IMR-90 (cell line): ENCODE results near the gene TIMM44. TPM values are rescaled to one million over a fixed set of nuclear protein-coding genes. Genes with fewer than 3 reads are reported as not detected.

ENCODE experiments used
- ATAC-seq: fragments of 200-7000 bp; cut with Tn5 transposase; 2 replicates; pipeline ENCODE4 v1.9.1; 2020; ENCODE audit warnings: low read depth, mild to moderate bottlenecking, moderate library complexity
- BruUV-seq: library from RNA; stranded (reverse); fragments of 400-500 nt; replicated peaks from 2 replicates; lab custom pipeline; 2021; lab: Mats Ljungman, UMichigan
- CTCF ChIA-PET: fragments of 300-600 bp; formaldehyde crosslinking; extraction: SDS; loops from one replicate; lab custom pipeline; 2021; ENCODE audit warnings: antibody characterized with exemption; lab: Yijun Ruan, JAX
- POLR2A ChIA-PET: fragments of 300-600 bp; sonication (Branson Sonifier 250); formaldehyde crosslinking; loops from one replicate; lab custom pipeline; 2022; ENCODE audit warnings: antibody characterized with exemption; ENCODE audit not compliant: unreplicated experiment; lab: Charles Lee
- DNase-seq: peaks from one replicate; pipeline ENCODE4 v3.0.0; 2013
- H2AFZ ChIP-seq: replicated peaks from 2 replicates; pipeline ENCODE3; 2013; ENCODE audit warnings: low read length, mild to moderate bottlenecking; ENCODE audit not compliant: poor library complexity
- H2AK5ac ChIP-seq: 2 replicates; pipeline ENCODE4 v1.6.1; 2013; ENCODE audit warnings: low read depth, low read length, inconsistent platforms
- H2AK9ac ChIP-seq: replicated peaks from 2 replicates; pipeline ENCODE3; 2013; ENCODE audit warnings: mild to moderate bottlenecking, low read depth, low read length, moderate library complexity; ENCODE audit not compliant: poor library complexity
- H2BK120ac ChIP-seq: 2 replicates; pipeline ENCODE4 v1.6.1; 2013; ENCODE audit warnings: low read depth, low read length, inconsistent platforms
- H2BK15ac ChIP-seq: 3 replicates; pipeline ENCODE4 v1.6.1; 2013; ENCODE audit warnings: low read depth, low read length, inconsistent platforms
- H2BK20ac ChIP-seq: 2 replicates; pipeline ENCODE4 v1.6.1; 2013; ENCODE audit warnings: low read depth, mild to moderate bottlenecking, inconsistent platforms, low read length, moderate library complexity
- H2BK5ac ChIP-seq: 2 replicates; pipeline ENCODE4 v1.6.1; 2013; ENCODE audit warnings: mild to moderate bottlenecking, low read depth, low read length, inconsistent platforms; ENCODE audit not compliant: poor library complexity, severe bottlenecking
- H3K14ac ChIP-seq: replicated peaks from 2 replicates; pipeline ENCODE4 v1.6.1; 2013; ENCODE audit warnings: low read depth, low read length, inconsistent platforms
- H3K18ac ChIP-seq: 2 replicates; pipeline ENCODE4 v1.6.1; 2013; ENCODE audit warnings: low read depth, low read length, control low read depth
- H3K23ac ChIP-seq: 2 replicates; pipeline ENCODE4 v1.6.1; 2013; ENCODE audit warnings: low read depth, low read length, inconsistent platforms
- H3K27ac ChIP-seq: 2 replicates; pipeline ENCODE4 v1.5.1; 2013; ENCODE audit warnings: mild to moderate bottlenecking, control low read depth, low read length; ENCODE audit not compliant: insufficient read depth
- H3K27me3 ChIP-seq: 2 replicates; pipeline ENCODE4 v1.6.1; 2013; ENCODE audit warnings: low read length; ENCODE audit not compliant: control insufficient read depth, insufficient read depth
- H3K36me3 ChIP-seq: 2 replicates; pipeline ENCODE4 v1.6.1; 2013; ENCODE audit warnings: low read length, mixed read lengths; ENCODE audit not compliant: control insufficient read depth, insufficient read depth
- H3K4ac ChIP-seq: 2 replicates; pipeline ENCODE4 v1.6.1; 2013; ENCODE audit warnings: low read depth, low read length, inconsistent platforms
- H3K4me1 ChIP-seq: 2 replicates; pipeline ENCODE4 v1.6.1; 2013; ENCODE audit warnings: low read length, mixed read lengths; ENCODE audit not compliant: control insufficient read depth, insufficient read depth
- H3K4me2 ChIP-seq: 2 replicates; pipeline ENCODE4 v1.6.1; 2013; ENCODE audit warnings: low read depth, mild to moderate bottlenecking, control low read depth, low read length, moderate library complexity
- H3K4me3 ChIP-seq: 2 replicates; pipeline ENCODE4 v1.5.1; 2013; ENCODE audit warnings: low read depth, mild to moderate bottlenecking, control low read depth, low read length, moderate library complexity; ENCODE audit not compliant: insufficient read depth
- H3K56ac ChIP-seq: 2 replicates; pipeline ENCODE4 v1.6.1; 2013; ENCODE audit warnings: low read length, inconsistent platforms; ENCODE audit not compliant: insufficient read depth; ENCODE audit errors: extremely low read depth
- H3K79me1 ChIP-seq, 2 experiments: 2 replicates each; pipeline ENCODE4 v1.6.1; 2013; ENCODE audit warnings: low read length in 2 of 2, inconsistent platforms in 1 of 2, low read depth in 1 of 2
- H3K9ac ChIP-seq: 2 replicates; pipeline ENCODE4 v1.6.1; 2013; ENCODE audit warnings: low read depth, low read length, control low read depth
- H3K9me1 ChIP-seq: 2 replicates; pipeline ENCODE4 v1.6.1; 2013; ENCODE audit warnings: low read length, inconsistent platforms; ENCODE audit not compliant: insufficient read depth
- H3K9me3 ChIP-seq: 2 replicates; pipeline ENCODE4 v1.6.1; 2013; ENCODE audit warnings: low read length; ENCODE audit not compliant: control insufficient read depth, insufficient read depth
- H4K20me1 ChIP-seq: 2 replicates; pipeline ENCODE4 v1.6.1; 2013; ENCODE audit warnings: low read length, inconsistent platforms; ENCODE audit not compliant: insufficient read depth
- H4K5ac ChIP-seq: 2 replicates; pipeline ENCODE4 v1.6.1; 2013; ENCODE audit warnings: mild to moderate bottlenecking, low read depth, low read length, control low read depth
- H4K8ac ChIP-seq, 2 experiments: 2 replicates each; pipeline ENCODE4 v1.6.1; 2013; ENCODE audit warnings: low read depth in 2 of 2, low read length in 2 of 2, control low read depth in 1 of 2, inconsistent platforms in 1 of 2
- H4K91ac ChIP-seq: 2 replicates; pipeline ENCODE4 v1.6.1; 2013; ENCODE audit warnings: low read depth, low read length, inconsistent platforms; ENCODE audit not compliant: insufficient read depth
- MXI1 ChIP-seq: IDR thresholded peaks from 2 replicates; pipeline ENCODE4 v1.6.1; 2012; ENCODE audit warnings: low read depth, mild to moderate bottlenecking, low read length, moderate library complexity, borderline replicate concordance
- POLR2A ChIP-seq: IDR thresholded peaks from 2 replicates; pipeline ENCODE4 v1.6.1; 2012; ENCODE audit warnings: mild to moderate bottlenecking, low read depth, low read length
- WGBS, 2 experiments: methylation state at CpG; one replicate each; pipeline versions ENCODE4 v1.1.5 to v1.1.7; 2013; ENCODE audit warnings: missing lambda C conversion rate in 2 of 2; ENCODE audit not compliant: insufficient read length in 1 of 2; ENCODE audit errors: extremely low coverage in 2 of 2; 5-methylcytosine and 5-hydroxymethylcytosine counted together
- dilution Hi-C: fragments of 300-500 bp; cut with HindIII; formaldehyde crosslinking; loops from one replicate; pipeline ENCODE4 v1.14.3; 2018; ENCODE audit warnings: low sequenced_read_pairs; ENCODE audit not compliant: unreplicated experiment
- in situ Hi-C: fragments of 300-500 bp; cut with MboI; formaldehyde crosslinking; loops from 3 replicates; pipeline ENCODE4 v1.14.3; 2019; ENCODE audit warnings: low sequenced_read_pairs, inconsistent platforms, mixed read lengths
- intact Hi-C: fragments of 100-400 bp; cut with micrococcal nuclease; formaldehyde crosslinking; loops from 2 replicates; pipeline ENCODE4 v1.10.0; 2022
- polyA plus RNA-seq, 3 experiments: library from polyadenylated mRNA; depleted of rRNA; stranded (reverse); fragments of >200 nt; gene quantifications; 2 replicates each; pipeline ENCODE4 v1.2.3, GENCODE V29; 2012; ENCODE audit warnings: low replicate concordance in 1 of 3
- total RNA-seq: library from RNA; depleted of rRNA; stranded (reverse); fragments of >200 nt; gene quantifications from 2 replicates; pipeline ENCODE4 v1.2.3, GENCODE V29; 2012

TIMM44 gene
- total and polyA plus RNA-seq, 2 of the 4 experiments (the other 2 are of a cell fraction): 37.6 to 52.3 TPM

GRCh38 chr19:7947939-7948338, 4.5 kb upstream of the TIMM44 start:
- TF ChIP-seq POLR2A: no peak
- no peak for TF ChIP-seq MXI1
- intact Hi-C loops (no loop called here), dilution Hi-C loops (no loop called here), in situ Hi-C loops (no loop called here)
- Histone ChIP-seq H2AK9ac (no peak overlapping the region), H3K27me3 (no peaks in the 10 kb centered on the region), H3K4me2 (no peak overlapping the region), H3K18ac (no peak overlapping the region), H2BK20ac (no peak overlapping the region), H3K14ac (no peak overlapping the region), H2AK5ac (no peak overlapping the region), H3K9me3 (no peaks in the 10 kb centered on the region), H2BK120ac (no peak overlapping the region), H3K27ac (no peak overlapping the region), H3K9ac (no peak overlapping the region), H3K4ac (no peak overlapping the region), H3K4me1 (no peaks in the 10 kb centered on the region; the same call in 1 of the 2 replicates), H2AFZ (no peak overlapping the region), H2BK15ac (no peak overlapping the region), H3K4me3 (no peak overlapping the region), H4K5ac (no peak overlapping the region), H3K36me3 (no peaks in the 10 kb centered on the region), H4K20me1 (no peaks in the 10 kb centered on the region), H2BK5ac (no peak overlapping the region), H4K8ac (no peak overlapping the region), H4K91ac (no peak overlapping the region), H3K79me1 (peaks cover 0 to 4% of the 10 kb centered on the region in 2 experiments; a peak in 1 of 4 replicates), H3K23ac (no peak overlapping the region), H3K9me1 (no peaks in the 10 kb centered on the region), H3K56ac (no peak overlapping the region)
- POLR2A ChIA-PET: no interaction called here
- CTCF ChIA-PET: no interaction called here
- BruUV-seq: no TSS peak
- ATAC-seq (no peak), DNase-seq (peak; percentile 69)
- WGBS, 2 experiments: no CpG with 5 or more reads among the region's 4 CpGs
